ENCODE data around the gene NSRP1. TPM values are rescaled to one million over a fixed set of nuclear protein-coding genes. Genes with fewer than 3 reads are reported as not detected.

Gene NSRP1
- total RNA-seq, 1 donor from 2014 or later = 20.2 TPM

DNA sequence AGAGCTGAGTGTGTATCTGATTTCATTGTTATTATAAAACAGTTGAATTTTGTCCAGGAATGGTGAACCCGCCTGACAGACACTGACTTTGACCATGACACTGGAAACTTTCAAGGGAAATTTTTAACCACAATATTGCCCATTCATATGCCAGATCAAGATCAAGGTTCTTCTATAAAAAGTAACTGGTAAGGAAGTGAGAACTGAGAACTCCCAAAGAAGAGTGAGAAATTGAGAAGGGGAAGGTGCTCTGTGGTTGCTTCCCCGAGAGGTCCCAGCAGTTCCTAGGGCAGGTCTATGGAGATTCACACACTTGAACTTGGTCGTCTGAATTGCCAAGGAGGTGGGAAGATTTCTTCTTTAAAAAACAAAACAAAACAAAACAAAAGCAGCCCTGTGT, 91.6 kb downstream of the NSRP1 start:
- peaks cover 15% of the 10 kb centered on the region for H3K4me1 Mint-ChIP-seq (ENCODE audit: unreplicated experiment)
- H3K36me3 Mint-ChIP-seq (ENCODE audit: low read depth, unreplicated experiment) = no peaks in the 10 kb centered on the region
- H3K9me3 Mint-ChIP-seq (ENCODE audit: unreplicated experiment) = no peaks in the 10 kb centered on the region

DNA sequence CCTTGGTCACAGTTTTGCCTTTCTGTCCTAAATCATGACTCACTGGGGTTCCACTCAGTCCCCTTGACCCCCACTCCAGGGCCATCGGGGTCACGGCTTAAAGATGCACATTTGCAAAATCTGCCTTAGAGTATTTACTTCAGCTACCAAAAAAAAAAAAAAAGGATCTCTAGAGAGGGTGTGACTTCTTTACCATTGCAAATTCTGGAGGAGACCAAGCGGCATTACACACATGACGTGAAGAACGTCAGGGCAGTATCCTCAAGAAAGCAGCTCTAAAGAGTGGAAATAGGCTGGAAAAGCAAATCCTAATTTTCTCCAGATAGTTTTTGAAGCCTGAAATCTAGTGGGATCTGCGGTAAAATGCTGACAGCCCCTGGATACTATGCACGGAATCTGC, 93.3 kb downstream of the NSRP1 start:
- Mint-ChIP-seq H3K27me3 (ENCODE audit: unreplicated experiment) (peaks cover 5% of the 10 kb centered on the region), H3K27ac (ENCODE audit: unreplicated experiment) (no peak overlapping the region), H3K36me3 (ENCODE audit: low read depth, unreplicated experiment) (no peaks in the 10 kb centered on the region), H3K4me3 (ENCODE audit: unreplicated experiment) (no peak overlapping the region), H3K9me3 (ENCODE audit: unreplicated experiment) (no peaks in the 10 kb centered on the region), H3K4me1 (ENCODE audit: unreplicated experiment) (no peaks in the 10 kb centered on the region)
- TF ChIP-seq, protein P1, sequence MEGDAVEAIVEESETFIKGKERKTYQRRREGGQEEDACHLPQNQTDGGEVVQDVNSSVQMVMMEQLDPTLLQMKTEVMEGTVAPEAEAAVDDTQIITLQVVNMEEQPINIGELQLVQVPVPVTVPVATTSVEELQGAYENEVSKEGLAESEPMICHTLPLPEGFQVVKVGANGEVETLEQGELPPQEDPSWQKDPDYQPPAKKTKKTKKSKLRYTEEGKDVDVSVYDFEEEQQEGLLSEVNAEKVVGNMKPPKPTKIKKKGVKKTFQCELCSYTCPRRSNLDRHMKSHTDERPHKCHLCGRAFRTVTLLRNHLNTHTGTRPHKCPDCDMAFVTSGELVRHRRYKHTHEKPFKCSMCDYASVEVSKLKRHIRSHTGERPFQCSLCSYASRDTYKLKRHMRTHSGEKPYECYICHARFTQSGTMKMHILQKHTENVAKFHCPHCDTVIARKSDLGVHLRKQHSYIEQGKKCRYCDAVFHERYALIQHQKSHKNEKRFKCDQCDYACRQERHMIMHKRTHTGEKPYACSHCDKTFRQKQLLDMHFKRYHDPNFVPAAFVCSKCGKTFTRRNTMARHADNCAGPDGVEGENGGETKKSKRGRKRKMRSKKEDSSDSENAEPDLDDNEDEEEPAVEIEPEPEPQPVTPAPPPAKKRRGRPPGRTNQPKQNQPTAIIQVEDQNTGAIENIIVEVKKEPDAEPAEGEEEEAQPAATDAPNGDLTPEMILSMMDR (IDR thresholded peaks at IDR 0.05; ENCODE audit: unreplicated experiment) = no peak
- no peak for DNase-seq (ENCODE audit: low spot score)

More for the DNA sequence above, 91.6 kb downstream of the NSRP1 start:
- Mint-ChIP-seq H3K27ac (ENCODE audit: unreplicated experiment) (no peak overlapping the region), H3K4me3 (ENCODE audit: unreplicated experiment) (no peak overlapping the region), H3K27me3 (ENCODE audit: unreplicated experiment) (peaks cover 8% of the 10 kb centered on the region)
- DNase-seq (ENCODE audit: low spot score) = no peak
- TF ChIP-seq, protein P1 (IDR thresholded peaks at IDR 0.05; ENCODE audit: unreplicated experiment) = no peak

DNA sequence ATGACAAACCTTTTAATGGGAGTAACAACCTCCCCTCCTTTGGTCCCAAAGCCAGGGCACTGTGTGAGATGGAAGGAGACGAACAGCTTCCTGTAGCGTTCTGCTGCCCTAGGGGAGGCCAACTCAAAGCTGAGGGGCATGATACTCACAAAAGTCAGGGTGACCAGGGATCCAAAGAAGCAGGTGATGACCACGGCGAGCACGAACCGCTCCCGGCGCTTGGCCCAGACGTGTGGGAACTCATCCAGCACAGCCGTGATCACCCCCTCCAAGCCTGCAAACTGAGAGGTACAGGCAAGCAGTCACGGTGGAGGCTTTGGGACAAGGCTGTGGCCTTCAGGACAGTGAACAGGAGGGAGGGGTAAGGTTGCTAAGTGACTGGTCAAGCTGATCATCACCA, 93.8 kb downstream of the NSRP1 start:
- no peak for DNase-seq (ENCODE audit: low spot score)
- Mint-ChIP-seq H3K4me1 (ENCODE audit: unreplicated experiment) (no peaks in the 10 kb centered on the region), H3K4me3 (ENCODE audit: unreplicated experiment) (no peak overlapping the region), H3K9me3 (ENCODE audit: unreplicated experiment) (no peaks in the 10 kb centered on the region), H3K36me3 (ENCODE audit: low read depth, unreplicated experiment) (no peaks in the 10 kb centered on the region), H3K27me3 (ENCODE audit: unreplicated experiment) (peaks cover 5% of the 10 kb centered on the region), H3K27ac (ENCODE audit: unreplicated experiment) (no peak overlapping the region)
- TF ChIP-seq, protein P1 (IDR thresholded peaks at IDR 0.05; ENCODE audit: unreplicated experiment) = no peak

DNA sequence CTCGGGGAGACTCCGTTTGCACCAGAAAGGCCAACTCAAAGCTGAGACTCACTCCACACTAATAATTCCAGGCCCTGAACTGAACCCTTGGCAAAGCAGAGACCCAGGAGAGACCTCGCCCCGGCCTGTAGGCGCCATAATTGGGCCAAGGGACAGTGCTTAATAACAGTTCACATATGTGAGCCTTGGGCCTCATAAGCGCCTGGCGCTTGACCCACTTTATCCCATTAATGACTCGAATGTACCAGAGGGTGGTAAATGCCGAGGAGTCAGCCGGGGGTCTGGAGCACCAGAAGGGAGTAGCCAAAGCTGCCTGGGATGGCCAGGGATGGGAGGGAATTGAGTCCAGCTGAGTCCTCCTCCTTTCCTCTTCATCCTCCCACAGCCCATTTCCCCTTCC, 94.3 kb downstream of the NSRP1 start:
- H3K36me3 Mint-ChIP-seq (ENCODE audit: low read depth, unreplicated experiment) = no peaks in the 10 kb centered on the region
- H3K27me3 Mint-ChIP-seq (ENCODE audit: unreplicated experiment) = peaks cover 5% of the 10 kb centered on the region
- H3K4me3 Mint-ChIP-seq (ENCODE audit: unreplicated experiment) = no peak overlapping the region
- H3K9me3 Mint-ChIP-seq (ENCODE audit: unreplicated experiment) = no peaks in the 10 kb centered on the region
- TF ChIP-seq, protein P1 (IDR thresholded peaks at IDR 0.05; ENCODE audit: unreplicated experiment) = no peak
- no peaks in the 10 kb centered on the region for H3K4me1 Mint-ChIP-seq (ENCODE audit: unreplicated experiment)
- no peak for DNase-seq (ENCODE audit: low spot score)
- H3K27ac Mint-ChIP-seq (ENCODE audit: unreplicated experiment) = no peak overlapping the region

DNA sequence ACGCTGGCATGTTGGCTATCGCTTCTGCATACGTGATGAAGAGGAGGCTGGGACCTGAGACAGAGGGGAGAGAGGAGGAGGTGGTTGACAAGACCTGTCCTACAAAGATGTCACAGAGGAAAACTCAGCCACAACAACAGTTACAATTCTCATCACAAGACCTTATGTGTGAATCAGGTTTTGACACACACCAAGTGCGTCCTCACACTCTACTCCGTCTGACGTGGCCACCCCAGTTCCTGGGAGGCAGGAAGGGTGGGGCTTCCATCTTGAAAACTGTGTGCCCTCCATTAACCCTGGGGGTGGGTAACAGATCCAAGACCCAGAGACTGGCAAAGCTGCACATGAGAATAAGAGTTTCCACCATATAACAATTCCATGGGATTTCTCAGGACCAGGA, 94.8 kb downstream of the NSRP1 start:
- H3K4me3 Mint-ChIP-seq (ENCODE audit: unreplicated experiment) = no peak overlapping the region
- H3K27me3 Mint-ChIP-seq (ENCODE audit: unreplicated experiment) = peaks cover 5% of the 10 kb centered on the region
- TF ChIP-seq, protein P1 (IDR thresholded peaks at IDR 0.05; ENCODE audit: unreplicated experiment) = no peak
- no peak for DNase-seq (ENCODE audit: low spot score)
- H3K36me3 Mint-ChIP-seq (ENCODE audit: low read depth, unreplicated experiment) = no peaks in the 10 kb centered on the region
- no peaks in the 10 kb centered on the region for H3K9me3 Mint-ChIP-seq (ENCODE audit: unreplicated experiment)
- no peak overlapping the region for H3K27ac Mint-ChIP-seq (ENCODE audit: unreplicated experiment)
- no peaks in the 10 kb centered on the region for H3K4me1 Mint-ChIP-seq (ENCODE audit: unreplicated experiment)
